Endothelial cell of umbilical vein (primary cell): ENCODE results near the gene ADGRF3. TPM values are rescaled to one million over a fixed set of nuclear protein-coding genes. Genes with fewer than 3 reads are reported as not detected.

ENCODE experiments used
- BruUV-seq: library from RNA; stranded (reverse); fragments of 400-500 nt; replicated peaks from 2 replicates; lab custom pipeline; 2021; lab: Mats Ljungman, UMichigan
- CTCF ChIA-PET: fragments of 300-600, 350-600 bp; sonication (Branson Sonifier 250); formaldehyde crosslinking; loops from one replicate; lab custom pipeline; 2021; ENCODE audit warnings: antibody characterized with exemption, inconsistent platforms; lab: Charles Lee
- POLR2A ChIA-PET: fragments of 300-600, 350-600 bp; sonication (Branson Sonifier 250); formaldehyde crosslinking; loops from one replicate; lab custom pipeline; 2021; ENCODE audit warnings: antibody characterized with exemption, inconsistent platforms; lab: Charles Lee
- DNase-seq: peaks from one replicate; pipeline ENCODE4 v3.0.0-alpha.2; 2011; ENCODE audit warnings: low read depth, low spot score
- FAIRE-seq: peaks from 2 replicates; lab custom pipeline; 2011; peaks lifted over from hg19 to GRCh38; lab: Jason Lieb, UNC
- H2AFZ ChIP-seq: 2 replicates; pipeline ENCODE4 v1.6.0; 2012; ENCODE audit warnings: low read depth, low read length, control low read depth, inconsistent platforms
- H3K27ac ChIP-seq: 2 replicates; pipeline ENCODE4 v1.5.1; 2011; ENCODE audit warnings: low read depth, mild to moderate bottlenecking, control low read depth, low read length, moderate library complexity; ENCODE audit not compliant: insufficient read depth
- H3K27me3 ChIP-seq, 2 experiments: 2 replicates each; pipeline versions ENCODE4 v1.6.0 to v1.6.1; 2011; ENCODE audit warnings: low read length in 2 of 2, mixed read lengths in 1 of 2; ENCODE audit not compliant: control insufficient read depth in 2 of 2, insufficient read depth in 2 of 2
- H3K36me3 ChIP-seq, 2 experiments: 2 replicates in 1 of 2; 3 replicates in 1 of 2; pipeline ENCODE4 v1.5.1; 2011; ENCODE audit warnings: low read length in 2 of 2, mild to moderate bottlenecking in 1 of 2, moderate library complexity in 1 of 2; ENCODE audit not compliant: control insufficient read depth in 2 of 2, insufficient read depth in 2 of 2; ENCODE audit errors: extremely low read depth in 1 of 2
- H3K4me1 ChIP-seq: 3 replicates; pipeline ENCODE4 v1.5.1; 2011; ENCODE audit warnings: mild to moderate bottlenecking, low read length; ENCODE audit not compliant: control insufficient read depth, insufficient read depth; ENCODE audit errors: extremely low read depth
- H3K4me2 ChIP-seq: 2 replicates; pipeline ENCODE4 v1.6.1; 2011; ENCODE audit warnings: low read length, control low read depth, mixed read lengths; ENCODE audit not compliant: insufficient read depth
- H3K4me3 ChIP-seq, 3 experiments: fragments of 200-600 bp in 1 of 3; sonication (generic), shearing (Covaris generic) in 1 of 3; replicated peaks in 1 of 3; 2 replicates each; pipeline ENCODE4 v1.5.1; 2011 to 2016; ENCODE audit warnings: control low read depth in 3 of 3, low read length in 3 of 3, mild to moderate bottlenecking in 2 of 3, inconsistent platforms in 1 of 3, low read depth in 1 of 3, moderate library complexity in 1 of 3; ENCODE audit not compliant: insufficient read depth in 1 of 3
- H3K79me2 ChIP-seq: 2 replicates; pipeline ENCODE4 v1.6.0; 2012; ENCODE audit warnings: low read length, inconsistent platforms; ENCODE audit not compliant: control insufficient read depth, insufficient read depth
- H3K9ac ChIP-seq: replicated peaks from 2 replicates; pipeline ENCODE3; 2011; ENCODE audit warnings: low read length, control low read depth; ENCODE audit not compliant: insufficient read depth; ENCODE audit errors: extremely low read depth
- H3K9me1 ChIP-seq: replicated peaks from 3 replicates; pipeline ENCODE4 v1.6.0; 2011; ENCODE audit warnings: mild to moderate bottlenecking, low read length; ENCODE audit not compliant: control insufficient read depth, insufficient read depth; ENCODE audit errors: extremely low read depth
- H3K9me3 ChIP-seq: replicated peaks from 2 replicates; pipeline ENCODE4 v1.5.1; 2012; ENCODE audit warnings: low read length, inconsistent platforms; ENCODE audit not compliant: control insufficient read depth, insufficient read depth
- H4K20me1 ChIP-seq: replicated peaks from 2 replicates; pipeline ENCODE3; 2011; ENCODE audit warnings: mild to moderate bottlenecking, low read length; ENCODE audit not compliant: control insufficient read depth, insufficient read depth; ENCODE audit errors: extremely low read depth
- CTCF ChIP-seq, 2 donors: IDR thresholded peaks; 1 replicate in 1 of 2; 2 replicates in 1 of 2; pipeline ENCODE4 v1.5.1; 2011; ENCODE audit warnings: low read length in 2 of 2, mild to moderate bottlenecking in 2 of 2, moderate library complexity in 2 of 2, control low read depth in 1 of 2, inconsistent platforms in 1 of 2, low read depth in 1 of 2; ENCODE audit not compliant: insufficient read depth in 1 of 2; ENCODE audit errors: extremely low read depth in 1 of 2
- EZH2 ChIP-seq: IDR thresholded peaks from 2 replicates; pipeline ENCODE4 v1.6.1; 2012; ENCODE audit warnings: borderline replicate concordance, low read depth, mild to moderate bottlenecking, moderate library complexity, low read length, inconsistent platforms; ENCODE audit not compliant: severe bottlenecking
- FOS ChIP-seq: IDR thresholded peaks from 2 replicates; pipeline ENCODE4 v1.6.1; 2011; ENCODE audit warnings: mild to moderate bottlenecking, low read length, moderate library complexity, borderline replicate concordance; ENCODE audit not compliant: insufficient read depth
- GATA2 ChIP-seq: IDR thresholded peaks from 2 replicates; pipeline ENCODE4 v1.7.0; 2011; ENCODE audit warnings: low read depth, mild to moderate bottlenecking, moderate library complexity, mixed read lengths, low read length; ENCODE audit not compliant: insufficient read length, insufficient read depth
- JUN ChIP-seq: IDR thresholded peaks from 2 replicates; pipeline ENCODE4 v1.6.1; 2011; ENCODE audit warnings: borderline replicate concordance, low read depth; ENCODE audit not compliant: insufficient read length, insufficient read depth
- POLR2A ChIP-seq: IDR thresholded peaks from 2 replicates; pipeline ENCODE4 v1.6.1; 2012; ENCODE audit warnings: low read depth, mild to moderate bottlenecking, control low read depth, low read length
- dilution Hi-C: fragments of 300-500 bp; cut with MboI; formaldehyde crosslinking; loops from one replicate; pipeline ENCODE4 v1.15.0; 2019; ENCODE audit warnings: low sequenced_read_pairs; ENCODE audit not compliant: extremely low pct_ligation_motif_present
- intact Hi-C: fragments of 100-400 bp; cut with micrococcal nuclease; formaldehyde crosslinking; loops from one replicate; pipeline ENCODE4 v1.10.0; 2022
- polyA plus RNA-seq, 4 experiments: library from polyadenylated mRNA; depleted of rRNA in 3 of 4; stranded (reverse) in 3 of 4; unstranded in 1 of 4; fragments of >200 nt; gene quantifications; 2 replicates each; pipeline versions ENCODE4 v1.2.1 to v1.2.3, GENCODE V29; 2011 to 2012; ENCODE audit warnings: missing spikeins in 1 of 4
- total RNA-seq: library from RNA; stranded (reverse); gene quantifications from 2 replicates; pipeline ENCODE4 v1.2.3, GENCODE V29; 2021

The ADGRF3 gene
- total and polyA plus RNA-seq, 2 donors (not counting 3 experiments of a cell fraction or from before 2014, with no cell fraction given), result 0.21 to 0.73 TPM

GRCh38 chr2:26366957-26367356, 20.4 kb upstream of the ADGRF3 start:
- Histone ChIP-seq H3K27me3 (no peaks in the 10 kb centered on the region), H2AFZ (no peak overlapping the region), H3K27ac (no peak overlapping the region), H3K79me2 (peaks cover 18% of the 10 kb centered on the region), H3K9me3 (no peaks in the 10 kb centered on the region), H3K9ac (no peak overlapping the region), H3K36me3 (peaks cover 0 to 2% of the 10 kb centered on the region in 2 experiments), H4K20me1 (no peaks in the 10 kb centered on the region), H3K4me1 (no peaks in the 10 kb centered on the region), H3K4me2 (no peak overlapping the region), H3K9me1 (no peaks in the 10 kb centered on the region), H3K4me3 (no peak overlapping the region)
- ChIA-PET POLR2A (interaction anchor here (1.3 kb wide), 1 partner anchor 21 kb away, joined by 4 read pairs; the partner anchor contains the start of gene SELENOI), CTCF (interaction anchor here (1.2 kb wide), 1 partner anchor 8 kb away, joined by 4 read pairs; no protein-coding TSS in a partner anchor)
- intact Hi-C loops, result no loop called here
- TF ChIP-seq POLR2A (no peak), EZH2 (no peak)
- dilution Hi-C loops, result no loop called here
- no TSS peak for BruUV-seq
- FAIRE-seq (no peak), DNase-seq (no peak)

GRCh38 chr2:26364669-26365068, 18.1 kb upstream of the ADGRF3 start:
- ChIA-PET CTCF (no interaction called here), POLR2A (no interaction called here)
- Histone ChIP-seq H3K36me3 (peaks cover 0 to 2% of the 10 kb centered on the region in 2 experiments), H3K27ac (no peak overlapping the region), H3K27me3 (no peaks in the 10 kb centered on the region), H3K4me1 (no peaks in the 10 kb centered on the region), H3K4me2 (no peak overlapping the region), H3K79me2 (peaks cover 37% of the 10 kb centered on the region), H2AFZ (no peak overlapping the region), H3K9me1 (no peaks in the 10 kb centered on the region), H3K9me3 (no peaks in the 10 kb centered on the region), H3K9ac (no peak overlapping the region), H3K4me3 (no peak overlapping the region), H4K20me1 (no peaks in the 10 kb centered on the region)
- DNase-seq (no peak), FAIRE-seq (peak; percentile 42)
- intact Hi-C loops (no loop called here), dilution Hi-C loops (no loop called here)
- TF ChIP-seq JUN (no peak), FOS (no peak), EZH2 (no peak), GATA2 (no peak), CTCF (IDR thresholded peaks at IDR 0.05; ENCODE audit: extremely low read depth in 1 of 2, insufficient read depth in 1 of 2, low read depth in 1 of 2, low read length in 2 of 2) (no peak)
- no TSS peak for BruUV-seq
